HG03025 (cell line): Measurements from ENCODE around the gene RTN1.

Experiments
- ATAC-seq: cut with Tn5 transposase; IDR thresholded peaks from one replicate; pipeline ENCODE4 v1.9.1; 2021; ENCODE audit warnings: mild to moderate bottlenecking, moderate library complexity; ENCODE audit not compliant: unreplicated experiment, low FRiP score

The RTN1 gene

DNA sequence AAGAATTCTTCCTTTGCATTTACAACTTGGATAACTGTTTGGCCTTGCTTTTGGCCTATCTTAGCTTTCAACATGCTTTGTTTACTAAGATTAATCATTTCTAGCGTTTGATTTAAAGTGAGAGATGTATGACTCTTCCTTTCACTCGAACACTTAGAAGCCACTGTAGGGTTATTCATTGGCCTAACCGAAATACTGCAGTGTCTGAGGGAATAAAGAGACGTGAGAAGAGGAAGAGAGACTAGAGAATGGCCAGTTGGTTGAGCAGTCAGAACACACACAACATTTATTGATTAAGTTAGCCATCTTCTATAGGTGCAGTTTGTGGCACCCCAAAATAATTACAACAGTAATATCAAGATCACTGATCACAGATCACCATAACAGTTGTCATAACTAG is 231.7 kb downstream of the RTN1 start:
- no peak for ATAC-seq

DNA sequence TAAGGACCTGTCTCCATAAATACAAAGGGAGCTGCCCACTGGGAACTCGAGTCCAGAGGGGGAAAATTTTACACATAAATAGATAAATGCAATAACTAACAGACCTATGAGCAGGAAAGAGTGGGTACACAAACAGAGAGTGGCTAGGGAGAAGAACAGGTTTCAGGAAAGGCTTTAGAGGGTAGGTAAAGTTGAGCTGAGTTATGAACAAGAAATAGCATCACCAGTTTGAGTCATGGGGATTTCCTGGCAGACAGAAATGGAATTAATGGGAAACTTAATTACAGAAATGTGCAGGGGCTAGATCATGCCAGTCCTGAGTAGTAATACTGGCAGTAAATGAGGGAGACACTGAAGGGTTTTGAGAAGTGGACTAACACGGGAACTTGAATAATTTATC is 236.0 kb downstream of the RTN1 start:
- ATAC-seq = no peak

DNA sequence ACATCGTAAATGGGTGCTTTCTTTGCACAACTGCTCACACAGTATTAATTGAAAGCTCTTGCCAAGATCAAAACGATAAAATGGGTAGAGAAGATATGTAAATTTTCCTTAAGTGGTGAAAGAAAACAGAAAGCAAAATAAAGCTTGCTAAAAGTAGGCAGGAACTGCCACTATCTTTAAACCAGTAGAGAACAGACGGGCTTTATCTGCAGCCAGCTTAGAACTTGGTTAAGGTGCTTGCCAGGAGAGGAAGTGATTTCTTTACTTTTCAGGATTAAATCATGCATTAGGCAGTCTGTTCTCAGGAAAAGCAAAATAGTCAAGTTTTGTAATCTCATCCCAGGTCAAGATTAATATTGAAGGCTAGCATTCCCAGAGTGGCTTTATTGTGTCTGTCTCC is 237.1 kb downstream of the RTN1 start:
- no peak for ATAC-seq

DNA sequence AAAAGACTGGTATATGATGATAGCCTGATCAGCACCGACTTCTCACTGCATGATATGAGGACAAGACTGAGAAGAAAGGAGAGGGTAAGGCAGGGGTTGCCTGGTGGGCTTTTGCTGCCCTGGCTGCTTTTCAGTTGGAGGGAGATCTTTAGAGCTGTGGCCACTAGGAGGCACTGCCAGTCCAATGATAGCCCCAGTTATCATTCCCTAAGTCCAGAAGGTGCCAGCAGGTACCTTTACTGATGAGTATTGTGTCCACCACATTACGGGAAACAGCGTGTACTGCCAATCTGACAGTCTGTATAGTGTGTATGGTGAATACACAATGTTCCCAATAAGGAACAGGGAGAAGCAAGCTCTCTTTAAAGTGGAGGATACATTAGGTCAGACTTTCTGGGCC is 238.2 kb downstream of the RTN1 start:
- no peak for ATAC-seq

DNA sequence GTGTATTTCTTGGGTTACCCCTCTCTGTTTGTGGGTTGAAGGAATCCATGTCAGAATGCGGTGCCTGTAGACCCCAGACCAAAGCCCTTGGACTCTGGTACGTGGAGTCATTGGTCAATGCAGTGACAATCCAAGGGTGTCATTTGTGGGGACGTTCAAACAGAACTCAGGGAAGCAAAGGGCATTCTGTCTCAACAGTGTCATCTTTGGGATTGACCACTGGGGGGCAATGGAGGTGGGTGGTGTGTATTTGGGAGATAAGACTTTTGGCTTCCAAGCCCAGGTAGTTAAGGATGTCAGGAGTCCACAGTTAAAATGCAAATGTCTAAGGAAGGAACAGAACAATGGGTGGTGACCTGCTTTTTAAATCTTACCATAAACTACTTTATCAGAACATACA is 239.3 kb downstream of the RTN1 start:
- no peak for ATAC-seq

DNA sequence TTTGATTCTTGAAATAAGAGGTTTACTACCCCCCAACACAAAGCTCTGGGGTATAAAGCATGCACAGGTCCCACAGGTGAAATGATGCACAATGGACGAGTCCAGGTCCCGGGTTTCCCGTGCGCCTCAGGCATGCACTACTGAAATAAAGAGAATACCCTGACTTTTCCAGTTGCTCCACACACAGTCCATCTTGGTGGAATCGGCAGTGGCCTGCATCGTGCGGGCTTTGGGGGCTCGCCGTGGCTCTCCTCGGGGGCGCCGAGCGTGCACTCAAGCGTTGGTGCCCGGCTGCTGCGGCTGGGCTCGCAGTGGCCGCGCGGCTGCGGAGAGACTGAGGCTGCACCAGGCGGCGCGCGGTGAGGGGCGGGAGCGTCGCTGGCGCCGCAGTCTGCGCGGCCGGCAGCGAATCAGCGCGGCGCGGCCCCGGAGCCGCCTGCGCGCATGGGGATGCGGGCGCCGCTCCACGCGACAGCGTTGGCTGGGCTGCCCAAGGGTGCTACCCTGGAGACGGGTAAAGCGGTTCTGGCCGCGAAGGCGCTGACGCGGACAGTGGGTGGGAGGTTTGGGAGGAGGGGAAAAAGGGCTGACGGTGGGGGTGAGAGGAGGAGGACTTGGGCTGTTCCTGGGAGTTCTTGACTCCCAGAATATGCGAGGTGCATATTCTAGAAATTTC is 240.2 kb downstream of the RTN1 start:
- ATAC-seq = no peak

DNA sequence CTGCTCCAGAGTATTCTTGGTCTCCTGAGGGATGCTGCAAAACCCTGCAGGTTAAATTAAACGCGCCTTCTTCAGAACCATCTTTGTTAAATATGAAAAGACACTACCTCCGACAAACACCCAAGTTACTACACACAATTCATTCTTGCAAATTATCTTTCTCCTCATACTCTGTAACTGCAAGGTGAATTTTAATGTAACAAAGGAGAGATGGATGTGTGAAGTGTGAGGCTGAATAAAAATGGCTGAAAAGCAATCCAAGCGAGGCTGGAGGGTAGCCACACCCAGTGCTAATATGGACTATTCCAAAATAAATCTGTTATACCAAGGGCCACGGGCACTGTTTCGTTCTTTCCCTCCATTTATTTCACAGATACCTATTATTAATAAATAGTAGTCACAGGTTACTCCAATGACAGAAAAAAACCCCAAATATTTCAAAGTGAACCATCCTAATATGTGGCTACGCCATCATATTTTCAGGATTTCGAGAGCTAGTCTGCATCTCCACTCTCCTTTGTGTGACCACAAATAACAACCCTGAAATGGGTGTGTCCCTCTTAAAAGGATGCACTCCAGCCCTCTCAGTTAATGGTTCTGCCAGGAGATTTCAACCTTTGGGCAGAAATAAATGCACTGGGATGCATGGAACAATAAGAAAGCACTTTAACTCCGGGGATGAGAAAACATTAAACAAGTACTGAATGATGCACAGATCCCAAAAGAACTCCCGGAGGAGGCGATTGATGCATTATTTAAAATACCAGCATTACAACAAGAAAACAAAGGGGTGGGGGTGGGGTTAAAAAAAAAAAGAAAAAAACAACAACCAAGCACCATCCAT is 240.9 kb downstream of the RTN1 start:
- ATAC-seq = no peak

DNA sequence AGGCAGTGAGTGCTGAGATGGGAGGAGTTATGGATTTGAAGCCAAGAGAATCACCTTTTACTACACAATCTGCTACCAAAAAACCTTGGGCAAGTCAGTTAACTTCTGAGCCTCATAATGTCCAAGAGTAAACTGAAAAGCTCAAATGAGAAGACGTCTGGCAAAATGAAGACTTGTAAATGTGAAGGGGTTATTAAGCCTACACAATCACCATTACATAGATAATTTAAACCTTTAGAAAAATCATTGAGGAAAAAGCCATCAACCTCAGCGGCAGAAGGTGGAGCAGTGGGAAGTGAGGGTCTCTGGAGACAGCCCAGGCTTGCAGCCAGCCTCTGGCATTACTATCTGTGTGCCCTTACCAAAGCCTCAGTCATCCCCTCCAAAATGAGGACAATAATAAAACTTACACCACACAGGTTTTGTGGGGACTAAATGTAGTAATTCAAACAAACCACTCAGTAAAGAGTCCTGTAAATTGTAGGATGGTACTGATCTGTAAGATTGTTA is 243.5 kb downstream of the RTN1 start:
- no peak for ATAC-seq

DNA sequence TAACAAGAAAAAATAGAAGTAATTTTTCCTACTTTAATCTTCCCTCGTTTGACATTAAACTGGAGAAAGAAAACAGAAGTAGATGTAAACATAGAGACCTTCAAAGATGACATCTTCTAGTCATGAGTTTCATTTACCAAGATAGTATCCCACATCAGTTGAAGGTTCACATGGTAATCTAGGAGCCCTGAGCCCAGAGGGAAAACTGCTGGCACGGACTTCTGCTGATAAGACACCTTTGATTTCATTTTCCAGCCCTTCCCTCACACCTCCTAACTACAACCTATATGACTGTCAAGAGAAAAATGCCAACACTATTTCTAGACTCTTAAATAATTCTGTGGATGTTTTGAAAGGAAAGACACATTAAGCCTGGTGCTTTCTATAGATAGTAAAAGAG is 247.9 kb downstream of the RTN1 start:
- ATAC-seq = no peak

DNA sequence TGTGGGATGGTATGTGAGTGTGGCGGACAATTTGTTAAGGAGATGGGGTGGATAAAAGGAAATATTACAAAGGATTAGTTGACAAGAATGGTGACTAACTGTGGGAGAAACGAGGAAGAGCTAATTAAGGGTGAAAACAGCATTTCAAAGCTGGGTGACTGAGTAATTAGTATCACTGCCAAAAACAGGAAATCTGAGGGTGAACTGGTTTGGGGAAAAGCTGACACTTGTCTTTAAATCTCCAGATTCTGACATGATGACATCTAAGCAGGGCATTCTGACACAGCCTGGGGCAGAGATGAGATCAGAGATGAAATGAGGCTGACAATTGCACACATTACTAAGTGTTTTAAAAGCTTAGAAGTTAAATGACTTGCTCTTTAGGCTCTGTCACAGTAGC is 251.5 kb downstream of the RTN1 start:
- ATAC-seq = no peak

DNA sequence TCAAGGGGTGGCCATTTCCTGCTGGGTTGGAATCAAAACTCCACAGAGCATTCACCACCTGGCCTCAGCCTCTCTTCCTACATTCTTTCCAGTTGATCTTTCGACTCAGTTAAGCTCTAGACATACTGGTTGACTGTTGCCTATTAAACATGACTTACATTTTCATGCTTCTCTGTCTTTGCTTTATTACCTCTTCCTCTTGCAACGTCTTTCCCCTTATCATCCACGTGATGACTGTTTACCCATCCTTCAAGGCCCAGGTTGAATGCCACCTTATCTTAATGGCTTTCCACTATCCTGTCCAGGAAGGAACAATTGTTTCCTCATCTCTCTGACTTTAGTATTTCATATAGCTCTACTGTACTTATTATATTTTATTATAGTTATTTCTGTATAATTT is 269.5 kb downstream of the RTN1 start:
- ATAC-seq = no peak

DNA sequence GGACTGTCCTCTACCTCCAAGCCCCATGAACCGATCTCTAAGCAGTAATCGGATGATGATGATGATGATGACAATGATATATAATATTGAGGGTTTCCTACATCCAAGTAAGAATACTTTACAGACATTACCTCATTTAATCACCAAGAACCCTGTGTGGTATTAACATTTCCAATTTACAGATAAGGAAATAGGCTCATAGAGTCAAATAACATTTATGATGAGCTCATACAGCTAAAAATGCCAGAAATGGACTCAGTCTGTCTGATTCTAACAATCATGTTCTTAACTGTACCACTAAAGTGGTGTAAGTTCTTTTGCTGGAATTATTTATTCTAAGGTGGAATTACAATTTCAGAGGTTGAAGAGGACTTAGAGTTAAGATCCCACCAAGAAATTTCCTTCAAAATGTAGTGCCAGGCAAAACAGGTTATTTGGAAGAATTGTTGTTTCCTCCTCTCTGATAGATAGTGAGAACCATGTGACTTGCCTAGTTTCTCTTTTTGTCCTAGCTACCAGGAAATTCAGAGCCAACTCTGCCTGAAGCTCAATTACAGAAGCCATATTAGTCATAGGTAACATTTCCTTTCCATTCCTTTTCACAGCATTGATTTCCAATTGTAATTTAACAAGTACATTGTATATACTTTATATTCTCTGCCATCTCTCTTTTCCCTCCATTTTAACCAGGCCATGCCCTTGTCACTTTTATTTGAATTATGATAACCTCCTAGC is 270.2 kb downstream of the RTN1 start:
- ATAC-seq = no peak

DNA sequence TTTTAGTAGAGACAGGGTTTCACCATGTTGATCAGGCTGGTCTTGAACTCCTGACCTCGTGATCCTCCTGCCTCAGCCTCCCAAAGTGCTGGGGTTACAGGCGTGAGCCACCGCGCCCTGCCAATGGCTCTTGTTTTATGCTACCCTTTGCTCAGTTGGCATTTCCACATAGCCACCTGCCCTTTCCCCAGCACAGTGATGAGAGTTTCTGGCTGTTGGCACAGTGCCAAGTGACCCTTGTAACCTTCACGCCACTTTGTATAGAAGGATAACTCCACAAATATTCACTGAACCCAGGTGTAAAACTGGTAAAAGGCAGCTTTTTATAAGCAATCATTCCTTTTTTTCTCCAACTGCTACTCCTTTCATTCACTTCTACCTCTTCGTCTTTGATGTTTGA is 275.5 kb downstream of the RTN1 start:
- ATAC-seq = no peak

DNA sequence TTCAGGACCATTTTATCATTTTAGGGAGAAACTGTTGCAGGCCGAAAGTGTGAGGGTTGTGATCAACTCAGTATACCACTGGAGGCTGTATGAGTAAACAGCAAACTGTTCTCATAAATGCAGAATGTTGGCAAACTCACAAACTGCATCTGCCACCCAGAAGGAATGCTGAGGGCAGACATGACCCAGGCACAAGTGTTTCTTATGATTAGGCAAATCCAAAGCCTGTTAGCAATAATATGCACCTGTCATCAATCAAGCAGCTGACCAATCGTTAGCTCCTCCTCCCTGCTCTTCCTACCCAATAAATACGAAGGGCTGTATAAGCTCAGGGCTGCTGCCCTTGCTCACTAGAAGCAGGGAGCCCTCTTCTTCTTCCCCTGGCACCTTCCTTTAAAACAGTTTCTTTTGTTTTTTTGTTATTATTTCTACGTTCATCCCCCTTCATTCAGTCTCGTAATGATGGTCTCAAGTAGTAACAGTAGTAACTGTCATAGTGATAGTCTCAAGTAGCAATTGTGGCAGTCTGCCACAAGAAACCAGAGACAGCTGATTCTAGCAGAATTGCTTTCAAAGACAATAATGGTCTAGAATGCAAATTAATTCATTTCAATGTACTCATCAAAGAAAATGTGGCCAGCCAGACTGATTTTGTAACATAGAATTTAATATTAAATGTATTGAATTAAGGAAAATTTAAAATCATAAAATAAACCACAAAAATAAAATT is 278.8 kb downstream of the RTN1 start:
- ATAC-seq = no peak

DNA sequence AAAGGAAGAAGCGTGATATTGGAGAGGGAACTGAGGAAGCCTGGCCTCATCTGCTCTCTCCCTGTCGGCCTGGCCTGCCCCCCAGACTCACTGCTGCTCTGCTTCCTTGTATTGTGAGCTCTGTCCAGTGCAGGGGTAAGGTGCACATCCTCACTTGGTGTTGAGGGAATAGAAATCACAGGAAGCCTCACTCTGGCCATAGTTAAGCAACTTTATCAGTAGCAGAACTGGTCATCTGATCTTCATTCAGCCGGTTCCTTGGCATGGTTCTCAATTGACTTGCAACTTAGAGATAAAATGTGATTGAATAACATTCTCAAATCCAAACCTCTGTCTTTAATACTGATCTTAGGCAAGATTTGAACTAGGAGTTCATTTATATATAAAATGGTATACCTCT is 282.5 kb downstream of the RTN1 start:
- no peak for ATAC-seq

DNA sequence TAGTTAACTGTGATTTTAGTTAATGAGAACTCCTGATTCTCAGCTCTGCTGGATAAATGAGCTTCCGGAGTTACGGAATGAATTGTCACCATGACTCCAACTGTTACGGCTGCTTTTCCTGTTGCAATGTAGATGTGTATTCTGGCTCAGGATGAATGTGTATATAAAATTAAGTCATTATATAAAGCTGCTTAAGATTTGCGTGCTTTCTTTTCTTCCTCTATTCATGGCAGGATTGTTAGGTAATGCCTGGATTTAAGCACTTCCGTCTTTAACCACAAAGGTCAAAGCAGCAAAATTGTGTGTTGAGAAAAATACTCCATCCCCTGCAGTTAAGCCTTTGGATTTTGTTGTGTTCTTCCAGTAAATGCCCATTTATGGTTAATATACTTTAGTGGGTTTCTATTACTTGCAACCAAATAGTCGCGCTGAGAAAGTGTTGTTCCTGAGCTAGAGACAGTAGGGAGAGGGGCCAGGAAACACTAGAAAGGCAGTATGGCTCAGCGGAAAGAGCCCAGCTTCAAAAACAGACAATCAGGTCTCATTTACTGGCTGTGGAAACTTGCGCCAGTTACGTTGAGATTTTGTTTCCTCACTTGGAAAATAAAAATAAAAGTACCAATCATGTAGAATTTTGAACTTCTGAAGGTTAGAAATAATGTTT is 284.6 kb downstream of the RTN1 start:
- ATAC-seq = no peak

DNA sequence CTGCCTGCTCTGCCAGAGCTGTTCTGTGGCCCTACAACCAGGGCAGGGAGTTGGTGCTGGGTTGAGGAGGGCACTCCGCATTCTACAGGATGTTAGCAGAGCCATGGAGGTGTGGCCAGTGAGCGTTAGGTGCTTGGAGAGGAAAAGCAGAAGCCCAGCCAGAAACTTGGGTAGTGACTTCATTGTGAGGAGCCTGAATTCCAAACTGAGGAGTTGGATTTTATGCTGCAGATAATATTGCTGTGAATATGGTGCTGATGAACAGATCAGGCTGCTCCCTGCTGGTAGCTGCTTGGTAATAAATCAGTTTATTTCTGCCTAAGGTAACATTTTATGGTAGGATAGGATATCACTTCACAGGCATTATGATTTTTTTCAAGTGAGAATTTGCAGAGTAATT is 286.8 kb downstream of the RTN1 start:
- ATAC-seq = no peak

DNA sequence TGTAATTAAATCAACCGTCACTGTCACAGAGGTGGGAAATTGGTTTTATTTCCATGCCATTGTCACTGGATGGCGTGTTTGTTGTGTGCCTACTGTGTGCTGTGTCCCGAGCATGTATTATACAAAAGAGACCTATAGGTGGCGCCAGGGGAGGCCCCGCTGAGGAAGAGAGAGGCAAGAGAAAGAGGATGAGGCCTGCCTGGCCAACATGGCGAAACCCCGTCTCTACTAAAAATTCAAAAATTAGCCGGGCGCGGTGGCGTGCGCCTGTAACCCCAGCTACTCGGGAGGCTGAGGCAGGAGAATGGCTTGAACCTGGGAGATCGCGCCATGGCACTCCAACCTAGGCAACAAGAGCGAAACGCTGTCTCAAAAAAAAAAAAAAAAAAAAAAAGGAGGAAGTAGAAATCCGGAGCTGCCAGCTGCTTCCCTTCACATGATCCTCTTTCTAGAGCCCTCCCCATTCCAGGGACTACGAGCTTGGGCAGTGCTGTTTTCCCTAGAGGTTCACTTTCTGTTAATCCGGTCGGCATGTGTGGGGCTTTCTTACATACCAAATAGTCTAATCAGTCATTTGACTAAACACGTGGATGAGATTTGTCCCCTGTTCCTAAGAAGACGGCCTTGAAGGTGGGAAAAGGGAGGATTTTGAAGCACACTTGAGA is 287.6 kb downstream of the RTN1 start:
- no peak for ATAC-seq

DNA sequence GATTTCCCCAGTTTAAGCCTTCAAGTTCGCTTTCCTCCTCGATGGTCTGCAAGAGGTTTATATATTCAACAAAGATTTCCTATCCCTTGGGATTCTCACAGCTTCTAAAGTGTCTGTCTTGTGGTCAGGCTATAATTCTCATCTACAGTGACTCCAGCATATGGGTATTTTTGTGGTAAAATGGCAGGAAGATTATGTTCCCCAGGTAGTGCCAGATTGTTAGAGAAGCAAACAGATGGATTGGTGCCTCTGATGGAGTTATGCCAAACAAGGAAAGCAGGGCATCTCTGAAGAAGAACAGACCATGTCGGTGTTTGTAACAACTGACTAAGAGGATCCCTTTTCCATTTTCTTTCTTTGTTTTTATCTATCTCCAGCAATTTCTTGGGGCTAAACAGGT is 288.4 kb downstream of the RTN1 start:
- ATAC-seq = no peak

DNA sequence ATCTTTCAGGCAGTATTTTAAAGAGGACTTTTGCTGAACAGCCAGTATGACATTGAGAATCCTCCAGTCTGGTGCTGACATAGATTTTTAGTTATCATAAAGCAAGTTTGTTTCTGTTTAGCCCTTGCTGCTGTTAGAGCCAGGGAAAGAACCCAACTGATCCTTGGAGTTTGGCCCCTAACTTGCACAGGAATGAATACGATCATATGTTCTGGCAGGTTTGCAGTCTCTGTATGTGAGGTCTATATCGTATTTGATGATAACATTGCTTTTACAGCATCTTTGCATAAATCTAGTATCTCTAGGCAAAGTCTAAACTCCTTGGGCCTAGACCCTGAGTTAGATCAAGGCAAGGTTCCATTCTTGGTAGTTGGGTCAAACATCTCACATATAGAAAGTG is 289.7 kb downstream of the RTN1 start:
- no peak for ATAC-seq
